Midbrain (tissue), 1 donor: ENCODE measurements around the gene DHCR7.

Experiments used
- DNase-seq: peaks from one replicate; lab custom pipeline; 2025; lab: John Stamatoyannopoulos, UW

Gene DHCR7

GRCh38 chr11:71456831-71457230 is 8.6 kb upstream of the DHCR7 start:
- no peak for DNase-seq

DNA sequence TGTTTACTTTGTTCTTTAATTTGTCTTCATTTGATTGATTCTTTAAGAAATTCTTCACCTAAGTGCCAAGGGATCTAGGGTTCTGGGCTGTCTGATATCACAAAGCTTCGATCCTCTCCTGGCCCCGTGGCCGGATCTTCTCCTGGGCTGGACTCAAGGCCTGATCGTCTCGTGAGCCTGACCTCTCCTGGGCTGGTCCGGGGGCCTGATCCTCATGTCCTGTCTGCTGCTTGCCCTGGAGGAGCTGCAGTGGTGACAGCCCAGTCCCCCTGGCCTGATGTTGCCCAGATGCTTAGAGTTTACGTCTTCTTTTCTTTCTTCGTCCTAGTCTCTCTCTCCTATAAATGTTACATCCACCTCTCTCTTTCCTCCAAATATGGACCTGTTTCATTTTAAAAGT is 8.1 kb upstream of the DHCR7 start:
- DNase-seq: no peak

DNA sequence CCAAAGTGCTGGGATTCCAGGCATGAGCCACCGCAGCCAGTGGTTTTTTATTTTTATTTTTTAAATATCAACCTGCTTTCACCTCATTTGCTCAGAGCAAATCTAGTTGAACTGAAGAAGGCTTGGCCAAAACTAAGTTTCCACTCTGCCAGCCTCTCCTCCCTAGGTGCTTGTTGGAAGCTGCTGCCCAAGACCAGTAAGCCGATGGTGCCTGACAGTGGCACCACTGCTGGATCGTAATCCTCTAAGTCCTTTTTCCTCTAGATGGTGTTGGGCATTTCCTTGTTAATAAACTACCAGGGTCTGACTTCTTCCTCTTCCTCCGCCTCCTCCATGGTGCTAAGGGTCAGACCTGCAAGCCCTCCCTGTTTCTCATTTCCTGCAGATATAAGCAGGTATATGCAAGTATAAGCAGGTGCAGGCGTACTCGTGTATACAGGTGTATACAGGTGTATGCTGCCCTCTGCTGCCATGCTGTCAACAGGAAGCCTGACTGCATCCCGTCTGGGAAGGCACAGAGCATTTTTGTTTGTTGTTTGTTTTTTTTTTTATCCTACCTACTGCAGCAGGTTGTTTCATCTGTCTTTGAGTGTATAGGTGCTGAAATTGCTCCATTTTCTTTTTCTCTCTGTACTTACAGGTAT is 6.4 kb upstream of the DHCR7 start:
- DNase-seq: no peak

DNA sequence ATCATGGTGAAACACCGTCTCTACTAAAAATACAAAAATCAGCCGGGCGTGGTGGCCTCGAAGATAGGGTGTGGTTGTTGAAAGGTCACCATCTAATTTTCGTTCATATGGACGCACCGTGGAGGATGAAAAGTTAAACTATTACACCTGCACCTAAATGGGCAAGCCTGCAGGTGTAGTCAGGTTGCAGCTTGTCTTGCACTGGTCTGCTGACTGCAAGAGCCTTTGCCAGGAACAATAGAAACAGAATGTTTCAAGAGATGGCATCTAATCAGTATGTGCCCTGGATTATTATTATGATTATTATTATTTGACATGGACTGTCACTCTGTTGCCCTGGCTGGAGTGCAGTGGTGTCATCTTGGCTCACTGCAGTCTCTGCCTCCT is 5.7 kb upstream of the DHCR7 start:
- no peak for DNase-seq

- DNase-seq: peak; percentile 98
Measured at GRCh38 chr11:71453037-71453917, 5.1 kb upstream of the DHCR7 start, which contains the start of gene NADSYN1. NADSYN1 (plus strand) TSS chr11:71453203; CDS start chr11:71453297, 94 bp downstream.

GRCh38 chr11:71452199-71453036 is 4.2 kb upstream of the DHCR7 start:
- peak; percentile 60 for DNase-seq

DNA sequence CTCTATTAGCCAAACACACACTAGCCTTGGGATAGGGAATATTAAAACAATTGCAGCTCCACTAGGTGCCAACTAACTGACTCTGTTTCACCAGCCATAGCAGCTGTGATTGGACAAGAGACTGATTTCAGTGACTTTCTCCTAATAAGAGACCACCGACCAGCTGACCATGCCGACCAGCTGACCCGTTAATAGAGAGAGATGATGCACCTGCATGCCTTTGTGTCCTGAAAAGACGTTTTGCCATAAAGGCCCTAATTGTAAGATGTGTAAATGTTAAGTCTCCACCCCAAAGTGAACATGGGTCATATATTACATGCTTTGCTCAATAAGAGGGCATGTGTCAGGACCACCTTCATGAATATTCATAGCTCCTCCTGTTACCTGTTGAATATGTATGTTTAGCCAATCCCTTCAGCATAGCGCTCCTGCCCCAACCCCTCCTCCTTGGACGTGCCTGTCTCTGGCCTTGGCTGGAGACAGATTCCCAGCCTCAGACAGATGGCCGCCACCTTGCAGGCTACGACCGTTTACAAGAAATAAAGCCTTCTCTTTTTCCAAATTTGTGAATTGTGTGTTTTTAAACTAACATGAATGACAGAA is 3.5 kb upstream of the DHCR7 start:
- DNase-seq: peak; percentile 49

- DNase-seq: no peak
Measured at GRCh38 chr11:71450939-71451338, 2.7 kb upstream of the DHCR7 start.

DNA sequence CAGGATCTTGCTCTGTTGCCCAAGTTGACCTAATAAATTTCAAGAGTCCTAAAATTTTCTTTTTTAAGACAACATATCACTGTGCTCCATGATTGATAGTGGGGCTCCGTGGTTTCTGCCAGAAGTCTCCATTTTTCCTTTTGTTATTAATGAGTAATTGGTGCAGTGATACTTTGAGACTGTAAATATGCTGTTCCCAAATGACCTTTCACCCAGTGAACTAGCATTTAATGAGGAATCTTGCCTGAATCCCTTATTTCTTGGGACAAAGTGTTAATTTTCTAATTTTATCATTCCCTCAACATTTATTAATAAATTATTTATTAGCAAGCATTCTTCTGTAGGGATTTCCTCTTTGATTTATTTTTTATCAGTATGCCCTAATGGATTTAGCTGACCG is 2.3 kb upstream of the DHCR7 start:
- DNase-seq: no peak

- no peak for DNase-seq
Measured at GRCh38 chr11:71449596-71449995, 1.4 kb upstream of the DHCR7 start.

DNA sequence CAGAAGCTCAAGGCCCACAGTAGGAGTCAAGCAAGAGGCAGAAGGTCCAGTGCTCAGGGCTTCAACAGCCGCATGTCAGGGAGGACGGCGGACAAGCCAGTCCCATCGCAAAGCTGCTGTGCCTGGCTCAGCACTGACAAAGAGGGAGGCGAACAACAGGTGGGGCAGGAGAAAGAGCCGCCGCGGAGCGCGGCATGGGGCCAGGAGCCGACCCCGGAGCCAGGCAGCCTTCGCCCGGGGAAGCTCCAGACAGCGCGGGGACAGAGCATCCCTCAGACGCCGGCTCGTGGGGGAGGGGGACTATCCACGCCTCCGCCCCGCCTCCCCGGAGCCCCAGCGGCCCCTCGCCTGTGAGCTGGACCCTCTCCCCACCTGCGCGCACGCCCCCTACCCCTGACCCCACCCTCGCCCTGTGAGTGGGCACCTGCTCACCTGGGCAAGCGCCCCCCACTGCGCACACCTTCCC is 369 bp downstream of the DHCR7 start:
- no peak for DNase-seq

DNA sequence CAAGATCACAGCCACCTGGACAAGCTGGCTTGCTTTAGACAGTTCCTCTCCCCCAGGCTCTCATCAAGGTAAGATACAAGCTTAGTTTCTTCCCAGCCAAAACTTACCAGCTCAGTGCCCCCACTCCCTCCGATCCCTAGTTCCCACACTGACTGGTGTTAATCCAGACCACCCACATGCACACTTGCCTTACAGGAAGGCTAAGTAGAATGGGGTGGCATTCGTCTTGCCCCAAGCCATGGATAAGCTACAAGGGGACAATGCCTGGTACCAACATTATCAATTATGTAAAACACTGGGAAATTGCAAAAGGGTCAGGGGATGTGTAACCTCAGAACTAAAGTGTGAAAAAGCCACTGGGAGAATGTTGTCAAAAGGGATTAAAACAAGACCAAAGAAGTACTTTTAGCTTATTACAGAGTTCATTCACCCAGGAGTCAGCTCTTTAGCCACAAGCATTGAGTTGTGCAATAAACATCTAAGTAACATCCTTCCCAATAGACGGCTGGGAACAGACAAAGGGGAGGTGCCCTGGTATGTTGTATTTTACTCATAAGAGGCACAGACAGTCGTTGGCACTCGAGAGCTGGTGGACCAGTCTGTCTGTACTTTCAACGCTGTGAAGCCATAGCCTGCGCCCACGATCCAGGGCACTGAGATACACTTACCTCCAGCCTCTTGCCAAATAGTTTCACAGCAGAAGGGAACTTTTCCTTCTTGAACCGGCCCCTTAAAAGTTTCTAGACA is 1.1 kb downstream of the DHCR7 start:
- DNase-seq: no peak

DNA sequence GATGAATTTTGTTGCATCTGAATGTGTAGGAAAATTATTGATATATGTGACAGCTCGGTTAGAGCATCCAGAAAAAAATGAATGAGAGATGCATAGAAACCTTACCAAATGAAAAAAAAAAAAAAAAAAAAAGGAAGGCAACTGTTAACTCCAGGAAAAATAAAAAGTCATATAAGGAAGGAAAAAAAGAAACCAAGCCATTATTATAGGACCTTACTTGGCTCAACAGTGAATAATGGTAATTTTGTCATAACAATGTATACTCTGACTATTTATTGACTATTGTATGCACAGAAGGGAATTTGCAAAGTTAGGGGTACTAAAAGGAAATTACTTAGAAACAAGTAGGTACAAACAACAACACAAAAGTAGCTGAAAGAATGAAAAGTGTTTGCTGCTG is 2.0 kb downstream of the DHCR7 start:
- no peak for DNase-seq

DNA sequence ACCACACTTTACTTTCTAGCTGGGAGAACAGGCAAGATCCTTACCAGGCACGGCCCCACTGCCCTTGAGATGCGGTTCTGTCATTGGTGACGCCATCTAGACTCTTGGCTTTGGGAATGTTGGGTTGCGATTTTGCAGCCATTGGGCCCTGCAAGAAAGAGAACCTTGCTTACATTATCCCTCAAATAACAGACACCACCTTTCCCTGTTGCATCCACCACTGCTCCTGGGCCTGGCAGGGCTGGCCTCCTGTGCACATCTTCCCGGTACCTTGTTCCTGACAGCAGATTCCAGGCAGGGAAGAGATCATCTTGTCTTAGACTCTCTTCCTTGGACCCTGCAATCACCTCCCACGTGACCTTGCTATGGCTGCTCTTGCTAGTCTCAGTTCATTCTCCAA is 3.4 kb downstream of the DHCR7 start:
- DNase-seq: no peak

DNA sequence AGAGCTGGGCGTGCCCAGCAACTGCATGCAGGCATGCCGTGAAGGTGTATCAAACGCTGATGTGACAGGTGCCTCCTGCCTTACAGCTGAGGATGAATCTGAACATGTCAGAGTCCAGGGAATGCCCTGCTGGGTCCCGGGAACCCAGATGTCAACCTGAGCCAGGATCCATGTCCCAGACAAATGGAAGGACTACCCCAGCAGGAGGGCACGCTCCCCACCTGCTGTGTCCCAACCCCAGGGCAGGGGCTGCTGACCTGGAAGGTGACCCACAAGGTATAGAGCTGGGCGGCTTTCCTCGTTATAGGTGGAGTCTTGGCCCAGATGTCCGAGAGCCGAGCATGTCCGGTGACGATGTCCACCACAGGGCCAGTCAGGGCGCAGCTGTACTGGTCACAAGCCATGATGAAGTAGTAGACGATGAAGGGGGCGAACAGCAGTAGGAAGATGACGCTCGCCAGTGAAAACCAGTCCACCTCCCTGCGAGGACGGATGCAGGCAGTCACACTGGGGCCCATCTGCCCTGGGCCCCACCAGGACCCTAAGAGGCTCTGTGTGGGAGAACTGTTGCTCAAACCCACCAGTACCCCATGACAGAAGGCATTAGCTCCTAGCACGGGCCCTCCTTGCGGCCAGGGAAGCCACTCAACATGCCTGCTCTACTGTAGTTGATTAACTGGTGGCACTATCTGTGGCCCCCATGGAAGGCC is 4.3 kb downstream of the DHCR7 start:
- DNase-seq: no peak

DNA sequence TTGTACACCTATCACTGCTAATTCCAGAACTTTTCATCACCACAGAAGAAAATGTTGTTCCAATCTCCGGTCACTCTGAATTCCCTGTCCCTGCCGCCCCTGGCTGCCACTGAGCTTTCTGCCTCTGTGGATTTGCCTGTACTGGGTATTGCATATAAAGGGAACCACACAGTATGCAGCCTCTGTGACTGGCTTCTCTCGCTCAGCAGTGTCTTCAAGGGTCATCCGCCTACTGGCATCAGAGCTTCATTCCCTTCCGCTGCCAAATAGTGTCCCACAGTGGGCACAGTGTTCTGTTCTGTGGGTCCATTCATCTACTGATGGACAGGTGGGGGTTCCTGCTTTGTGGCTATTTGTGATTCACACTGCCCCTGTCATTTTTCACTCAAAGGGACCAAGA is 5.3 kb downstream of the DHCR7 start:
- DNase-seq: no peak

DNA sequence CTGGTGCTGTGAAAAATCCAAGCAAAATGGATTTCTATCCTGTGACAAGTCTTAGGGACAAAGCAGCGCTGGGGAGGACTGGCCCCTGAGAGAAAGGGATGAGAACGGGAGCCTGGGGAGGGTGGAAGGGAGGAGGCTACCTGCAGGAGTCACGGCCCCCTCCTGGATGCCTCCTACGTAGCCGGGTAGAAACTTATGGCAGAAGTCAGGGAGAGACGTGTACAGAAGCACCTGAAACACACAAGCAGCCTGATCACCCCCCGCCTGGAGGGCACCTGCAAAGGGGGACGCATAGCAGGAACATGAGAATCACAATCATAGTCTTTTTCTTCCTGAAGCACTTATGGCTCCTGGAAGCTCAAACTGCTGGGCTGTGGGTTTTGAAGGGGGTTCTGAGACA is 6.1 kb downstream of the DHCR7 start:
- no peak for DNase-seq

DNA sequence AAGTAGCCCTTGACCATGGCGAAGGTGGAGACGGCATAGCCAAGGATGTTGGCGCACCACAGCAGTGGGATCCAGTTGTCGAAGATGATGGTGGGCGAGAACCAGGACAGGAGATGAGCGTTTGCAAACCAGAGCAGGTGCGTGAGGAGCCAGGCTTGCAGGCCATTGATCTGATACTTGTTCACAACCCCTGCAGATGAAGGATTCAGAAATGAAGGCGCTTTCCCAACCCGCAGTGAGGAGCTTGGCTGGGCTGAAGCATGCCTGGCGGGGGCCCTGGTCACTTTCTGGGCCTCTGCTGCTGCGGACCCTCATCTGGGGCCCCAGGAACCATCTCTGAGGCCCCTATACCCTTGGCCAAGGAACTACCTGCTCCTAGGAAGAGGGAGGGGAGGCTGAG is 6.9 kb downstream of the DHCR7 start:
- DNase-seq: no peak

DNA sequence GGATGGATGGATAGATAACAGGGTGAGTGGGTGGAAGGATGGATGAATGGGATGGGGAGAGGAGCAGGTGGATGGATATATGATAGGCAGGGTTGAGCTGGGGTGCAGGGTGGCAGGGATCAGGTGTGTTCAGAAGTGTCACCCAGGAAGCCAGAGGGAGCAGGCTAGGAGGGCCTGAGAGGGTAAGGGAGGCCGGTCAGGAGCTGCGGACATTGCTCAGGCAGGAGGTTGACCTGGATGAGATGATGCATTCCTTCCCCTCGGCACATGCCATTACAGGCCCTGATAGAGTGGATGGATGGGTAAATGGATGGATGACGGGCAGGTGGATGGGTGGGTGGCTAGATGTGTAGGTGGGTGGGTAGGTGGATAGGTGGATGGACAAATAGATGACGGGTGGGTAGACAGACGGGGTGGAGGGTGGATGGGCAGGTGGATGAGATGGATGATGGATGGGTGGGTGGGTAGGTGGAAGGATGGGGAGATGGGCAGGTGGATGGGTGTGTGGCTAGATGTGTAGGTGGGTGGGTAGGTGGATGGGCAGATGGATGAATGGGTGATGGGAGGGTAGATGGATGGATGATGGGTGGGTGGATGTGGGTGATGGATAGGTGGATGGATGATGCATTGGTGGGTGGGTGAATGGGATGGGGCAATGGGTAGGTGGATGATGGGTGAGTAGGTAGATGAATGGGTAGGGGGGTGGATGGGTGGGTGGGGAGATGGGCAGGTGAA is 8.0 kb downstream of the DHCR7 start:
- DNase-seq: no peak

- no peak for DNase-seq
Measured at GRCh38 chr11:71438650-71439049, 9.5 kb downstream of the DHCR7 start.
